HT1080 (cell line): Measurements from ENCODE around the gene ZG16. TPM values are rescaled to one million over a fixed set of nuclear protein-coding genes. Genes with fewer than 3 reads are reported as not detected.
A peak's percentile ranks its signal among the peaks of the same experiment; 100 is the strongest.

Experiments
- DNase-seq: peaks from one replicate; pipeline ENCODE4 v3.0.0-alpha.2; 2015; ENCODE audit warnings: low read depth
- small RNA-seq: library from RNA; depleted of rRNA; stranded (forward); fragments of <200 nt; gene quantifications from one replicate; pipeline ENCODE3, GENCODE V24; 2014
- total RNA-seq: library from RNA; depleted of rRNA; stranded (reverse); fragments of >200 nt; shearing (Covaris generic); gene quantifications from 2 replicates; pipeline ENCODE4 v1.2.3, GENCODE V29; 2014; rRNA removed

The ZG16 gene
- total RNA-seq, 1 experiment from 2014 or later: not detected

- peak; percentile 54 for DNase-seq
Measured at GRCh38 chr16:29820730-29821642, 42.9 kb downstream of the ZG16 start.

DNA sequence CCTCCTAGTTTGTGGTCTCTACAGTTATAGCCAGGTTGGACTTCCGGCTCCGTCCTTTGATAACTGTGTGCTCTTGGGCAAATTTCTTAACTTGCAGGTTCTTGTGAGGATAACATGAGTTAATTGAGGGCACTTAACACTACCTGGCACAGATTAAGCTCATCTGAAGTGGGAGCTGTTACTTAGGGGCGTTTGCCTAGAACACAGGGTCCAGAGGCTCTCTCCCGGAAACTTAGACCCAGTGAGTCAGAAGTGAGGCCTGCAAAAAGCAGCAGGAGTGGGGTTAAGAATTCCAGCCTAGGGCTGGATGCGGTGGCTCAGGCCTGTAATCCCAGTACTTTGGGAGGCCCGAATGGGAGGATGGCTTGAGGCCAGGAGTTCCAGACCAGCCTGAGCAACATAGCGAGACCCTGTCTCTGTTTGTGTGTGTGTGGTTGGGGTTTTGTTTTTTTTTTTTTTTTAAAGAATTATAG, 43.6 kb downstream of the ZG16 start:
- peak; percentile 90 for DNase-seq

GRCh38 chr16:29824589-29825144, 46.6 kb downstream of the ZG16 start:
- DNase-seq: peak; percentile 86

GRCh38 chr16:29825145-29826044, 47.3 kb downstream of the ZG16 start:
- DNase-seq: peak; percentile 96

GRCh38 chr16:29826342-29826695, 48.3 kb downstream of the ZG16 start:
- no peak for DNase-seq

DNA sequence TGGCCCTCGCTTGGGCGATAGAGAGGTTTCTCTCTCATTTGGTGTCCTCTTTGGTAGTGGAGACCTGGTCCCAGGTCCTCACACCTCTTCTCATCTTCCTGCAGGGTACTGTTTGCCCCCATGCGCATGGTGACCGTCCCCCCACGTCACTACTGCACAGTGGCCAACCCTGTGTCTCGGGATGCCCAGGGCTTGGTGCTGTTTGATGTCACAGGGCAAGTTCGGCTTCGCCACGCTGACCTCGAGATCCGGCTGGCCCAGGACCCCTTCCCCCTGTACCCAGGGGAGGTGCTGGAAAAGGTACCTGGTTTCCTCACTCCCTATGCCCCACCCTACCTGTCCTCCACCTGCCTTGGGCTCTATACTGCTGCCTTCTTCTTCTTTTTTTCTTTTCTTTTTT, 52.7 kb downstream of the ZG16 start:
- no peak for DNase-seq

GRCh38 chr16:29831490-29831889, 53.4 kb downstream of the ZG16 start:
- no peak for DNase-seq

Small RNAs within 50 kb of the gene (small RNA-seq; reads per million reads assigned to genes)
- gene AC009133.6 (not detected), gene AC120114.4 (not detected)

Other genes with a start within 250 kb of the ZG16 start
- gene SPN, start 115.0 kb upstream of the ZG16 start, total RNA-seq: 4.1 TPM in 2 replicates
- 1.8 and 2.3 TPM in 2 replicates for gene QPRT, start 99.1 kb upstream of the ZG16 start, total RNA-seq
- gene C16orf54, start 32.3 kb upstream of the ZG16 start, total RNA-seq: 0.13 and 1.5 TPM in 2 replicates
- gene KIF22, start 12.5 kb downstream of the ZG16 start, total RNA-seq: 120 and 122 TPM in 2 replicates
- 289 and 412 TPM in 2 replicates for gene MAZ, start 28.3 kb downstream of the ZG16 start, total RNA-seq
- 0.60 and 4.5 TPM in 2 replicates for gene PRRT2, start 33.9 kb downstream of the ZG16 start, total RNA-seq
- gene PAGR1, start 37.9 kb downstream of the ZG16 start, total RNA-seq: 51.3 and 56.5 TPM in 2 replicates
- gene MVP, start 42.2 kb downstream of the ZG16 start, total RNA-seq: 96.4 and 101 TPM in 2 replicates
- gene CDIPT, start 85.0 kb downstream of the ZG16 start, total RNA-seq: 77.2 and 80.9 TPM in 2 replicates
- 1.5 and 2.6 TPM in 2 replicates for gene SEZ6L2, start 121.3 kb downstream of the ZG16 start, total RNA-seq
- gene ASPHD1, start 122.2 kb downstream of the ZG16 start, total RNA-seq: 3.8 and 9.3 TPM in 2 replicates
- 4.1 and 4.3 TPM in 2 replicates for gene KCTD13, start 148.0 kb downstream of the ZG16 start, total RNA-seq
- 38.0 and 39.0 TPM in 2 replicates for gene TMEM219, start 183.8 kb downstream of the ZG16 start, total RNA-seq
- 38.4 and 40.0 TPM in 2 replicates for gene TAOK2, start 195.6 kb downstream of the ZG16 start, total RNA-seq
- gene HIRIP3, start 217.4 kb downstream of the ZG16 start, total RNA-seq: 24.3 and 33.8 TPM in 2 replicates
- gene INO80E, start 218.0 kb downstream of the ZG16 start, total RNA-seq: 80.1 and 94.7 TPM in 2 replicates
- 0.10 and 0.63 TPM in 2 replicates for gene DOC2A, start 232.8 kb downstream of the ZG16 start, total RNA-seq
- not detected in 2 replicates for gene C16orf92, start 244.9 kb downstream of the ZG16 start, total RNA-seq